HFF-Myc (cell line): Measurements from ENCODE around the gene VAX1.

Experiments
- DNase-seq: peaks from one replicate; pipeline ENCODE4 v3.0.0-alpha.2; 2011; ENCODE audit warnings: low read depth; ENCODE audit errors: extremely low read depth
- H3K4me3 ChIP-seq: replicated peaks from 2 replicates; pipeline ENCODE4 v1.5.1; 2011; ENCODE audit warnings: low read depth, mild to moderate bottlenecking, control low read depth, low read length
- TF ChIP-seq, protein P1 (sequence below): IDR thresholded peaks from 2 replicates; pipeline ENCODE4 v1.5.1; 2012; ENCODE audit warnings: mild to moderate bottlenecking, low read depth, low read length, control low read depth; ENCODE audit errors: missing control alignments

VAX1 gene

DNA sequence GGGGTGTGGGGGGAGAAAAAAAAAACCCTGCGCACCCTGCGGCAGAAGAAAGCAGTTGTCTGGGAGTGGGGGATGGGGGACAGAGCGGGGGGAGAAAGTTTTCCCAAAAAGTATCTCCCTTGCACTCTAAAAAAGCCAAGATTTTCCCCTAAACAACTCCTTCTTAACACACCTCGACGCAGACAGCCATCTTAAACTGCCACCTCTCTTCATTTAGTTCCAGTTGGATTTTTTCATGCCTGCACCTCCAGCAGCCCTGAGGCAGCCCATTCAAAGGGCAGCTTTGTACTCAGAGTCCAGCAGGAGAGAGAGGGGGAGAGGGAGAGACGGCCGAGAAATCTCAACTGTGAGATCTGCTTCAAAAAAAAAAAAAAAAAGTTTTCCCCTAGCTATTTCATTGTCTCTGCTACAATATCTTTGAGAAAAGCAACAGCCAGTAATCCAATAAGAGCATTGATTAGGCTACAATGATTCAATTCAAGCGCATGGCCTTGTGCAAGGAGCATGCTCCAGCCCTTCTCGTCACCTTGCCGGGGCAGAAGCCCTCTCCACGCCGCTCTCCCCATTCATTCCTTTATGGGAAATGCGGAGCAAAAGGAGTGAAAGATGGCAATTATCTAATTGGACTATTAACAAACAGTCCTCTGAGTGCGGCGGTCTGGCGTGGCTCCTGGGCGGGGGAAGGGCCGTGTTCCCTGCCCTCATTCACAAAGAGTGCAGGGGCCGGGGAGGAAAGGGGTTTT, 939 bp upstream of the VAX1 start:
- no peak for DNase-seq
- no peak overlapping the region for H3K4me3 ChIP-seq
- TF ChIP-seq, protein P1, sequence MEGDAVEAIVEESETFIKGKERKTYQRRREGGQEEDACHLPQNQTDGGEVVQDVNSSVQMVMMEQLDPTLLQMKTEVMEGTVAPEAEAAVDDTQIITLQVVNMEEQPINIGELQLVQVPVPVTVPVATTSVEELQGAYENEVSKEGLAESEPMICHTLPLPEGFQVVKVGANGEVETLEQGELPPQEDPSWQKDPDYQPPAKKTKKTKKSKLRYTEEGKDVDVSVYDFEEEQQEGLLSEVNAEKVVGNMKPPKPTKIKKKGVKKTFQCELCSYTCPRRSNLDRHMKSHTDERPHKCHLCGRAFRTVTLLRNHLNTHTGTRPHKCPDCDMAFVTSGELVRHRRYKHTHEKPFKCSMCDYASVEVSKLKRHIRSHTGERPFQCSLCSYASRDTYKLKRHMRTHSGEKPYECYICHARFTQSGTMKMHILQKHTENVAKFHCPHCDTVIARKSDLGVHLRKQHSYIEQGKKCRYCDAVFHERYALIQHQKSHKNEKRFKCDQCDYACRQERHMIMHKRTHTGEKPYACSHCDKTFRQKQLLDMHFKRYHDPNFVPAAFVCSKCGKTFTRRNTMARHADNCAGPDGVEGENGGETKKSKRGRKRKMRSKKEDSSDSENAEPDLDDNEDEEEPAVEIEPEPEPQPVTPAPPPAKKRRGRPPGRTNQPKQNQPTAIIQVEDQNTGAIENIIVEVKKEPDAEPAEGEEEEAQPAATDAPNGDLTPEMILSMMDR: no peak

DNA sequence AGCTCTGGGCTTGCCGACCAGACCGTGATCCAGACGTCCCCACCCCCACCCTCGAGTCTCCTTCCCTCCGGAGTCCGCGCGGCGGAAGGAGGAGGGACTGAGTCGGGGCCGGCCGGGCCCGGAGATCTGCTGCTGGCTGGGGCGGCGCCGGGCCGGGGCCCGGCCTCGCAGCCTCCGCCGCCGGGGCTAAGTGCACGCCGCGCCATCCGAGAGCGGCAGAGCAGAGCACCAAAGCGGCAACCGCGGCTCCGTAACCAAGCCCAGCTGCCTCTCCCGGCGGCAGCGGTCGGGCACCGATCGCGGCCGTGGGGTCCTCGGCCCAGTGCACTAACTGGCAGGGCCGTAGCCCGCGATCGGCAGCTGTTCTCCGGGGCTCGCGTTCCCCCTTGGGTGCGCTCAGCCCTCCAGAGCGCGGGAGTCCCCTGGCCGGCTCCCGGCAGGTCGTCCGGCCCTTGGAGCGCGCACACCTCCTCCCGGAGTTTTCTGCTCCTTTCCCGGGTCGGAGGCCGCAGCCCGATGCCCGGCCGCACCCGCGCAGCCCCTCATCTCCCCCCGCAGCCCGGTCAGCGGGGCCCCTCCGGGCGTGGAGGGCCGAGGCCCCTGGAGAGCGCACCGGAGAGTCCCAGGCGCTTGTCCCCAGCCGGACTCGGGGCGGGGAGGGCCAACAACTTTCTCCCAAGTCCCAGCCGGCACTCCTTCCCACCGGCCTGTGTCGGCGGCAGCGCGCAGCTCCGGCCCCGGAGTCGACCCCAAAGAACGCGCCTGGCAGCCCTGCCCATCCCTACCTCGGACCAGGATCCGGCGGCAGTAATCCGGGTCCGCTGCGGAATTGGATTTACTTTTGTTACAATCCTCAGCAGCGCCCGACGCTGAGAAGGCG, 799 bp downstream of the VAX1 start:
- H3K4me3 ChIP-seq: peak overlapping the region; percentile 34
- no peak for DNase-seq
- TF ChIP-seq, protein P1: no peak

DNA sequence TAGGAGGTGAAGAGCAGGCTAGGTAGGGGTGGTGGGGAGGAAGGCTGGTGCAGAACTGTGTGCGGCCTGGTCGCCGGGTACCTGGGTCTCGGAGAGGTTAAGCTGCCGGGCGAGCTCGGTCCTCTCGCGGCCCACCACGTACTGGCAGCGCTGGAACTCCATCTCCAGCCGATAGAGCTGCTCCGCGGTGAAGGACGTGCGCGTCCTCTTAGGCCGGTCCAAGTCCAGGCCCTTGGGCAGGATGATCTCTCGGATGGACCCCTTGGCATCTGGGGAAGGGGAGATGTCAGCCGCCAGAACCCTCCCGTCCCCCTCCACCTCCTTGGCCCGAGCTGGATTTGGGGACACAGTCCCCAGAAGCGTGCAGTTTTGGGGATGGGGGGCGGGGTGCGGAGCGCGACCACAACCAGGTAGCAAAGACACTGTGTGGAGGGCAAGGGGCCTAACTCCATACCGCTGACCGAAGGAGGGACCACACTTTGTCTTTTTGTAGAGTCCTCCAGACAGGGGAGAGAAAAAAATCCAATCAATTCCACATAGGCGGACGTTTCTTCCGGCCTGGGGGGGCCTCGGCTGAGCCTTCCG, 1.6 kb downstream of the VAX1 start:
- TF ChIP-seq, protein P1: no peak
- no peak for DNase-seq
- H3K4me3 ChIP-seq: peak overlapping the region; percentile 34

DNA sequence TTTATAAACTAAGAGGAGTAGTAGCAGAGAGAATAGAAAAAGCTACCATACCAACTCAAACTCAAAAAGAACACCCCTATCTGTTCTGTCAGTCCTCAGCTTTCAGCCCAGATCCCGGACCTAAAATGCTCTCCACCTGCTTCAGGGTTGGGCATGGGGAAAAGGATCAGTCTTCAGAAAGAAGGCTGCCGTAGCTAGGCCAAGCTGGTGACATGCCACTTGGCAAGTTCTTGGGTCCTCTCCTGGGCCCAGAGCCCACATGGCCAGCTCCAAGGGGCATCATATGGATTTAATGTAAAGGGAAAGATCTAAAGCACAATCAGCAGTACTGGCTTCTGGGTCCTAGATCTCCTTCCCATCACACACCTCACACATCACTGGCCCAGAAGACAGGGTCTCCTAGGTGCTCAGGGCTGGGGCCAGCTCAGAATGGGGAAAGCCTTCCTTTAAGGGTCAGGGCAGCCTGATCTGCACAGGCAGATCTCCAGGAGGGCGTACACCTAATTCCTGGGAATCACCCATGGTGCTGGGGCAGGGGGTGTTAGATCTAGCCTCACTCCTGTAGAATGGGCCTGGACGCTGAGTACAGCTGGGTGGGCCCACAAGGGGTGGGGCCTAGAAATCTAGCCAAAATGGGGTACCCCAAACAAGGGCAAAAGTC, 2.5 kb downstream of the VAX1 start:
- TF ChIP-seq, protein P1: no peak
- H3K4me3 ChIP-seq: no peak overlapping the region
- DNase-seq: no peak

DNA sequence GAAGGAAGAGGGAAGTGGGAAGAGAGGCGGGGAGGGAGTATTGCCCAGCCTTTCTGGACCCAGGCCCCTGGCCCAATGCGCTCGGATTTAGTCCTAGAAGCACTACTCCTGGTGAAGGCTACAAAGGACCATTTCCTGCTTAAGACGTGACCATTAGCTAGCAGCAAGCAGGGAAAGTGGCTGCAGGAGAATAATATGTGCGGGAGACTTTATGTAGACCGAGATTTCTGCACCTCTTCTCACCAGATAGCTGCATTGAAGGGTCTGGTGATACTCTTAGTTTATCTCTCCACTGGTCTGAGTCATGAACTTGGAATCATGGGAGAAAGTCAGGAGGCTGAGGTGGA, 3.1 kb downstream of the VAX1 start:
- TF ChIP-seq, protein P1: no peak
- no peak overlapping the region for H3K4me3 ChIP-seq
- DNase-seq: no peak

DNA sequence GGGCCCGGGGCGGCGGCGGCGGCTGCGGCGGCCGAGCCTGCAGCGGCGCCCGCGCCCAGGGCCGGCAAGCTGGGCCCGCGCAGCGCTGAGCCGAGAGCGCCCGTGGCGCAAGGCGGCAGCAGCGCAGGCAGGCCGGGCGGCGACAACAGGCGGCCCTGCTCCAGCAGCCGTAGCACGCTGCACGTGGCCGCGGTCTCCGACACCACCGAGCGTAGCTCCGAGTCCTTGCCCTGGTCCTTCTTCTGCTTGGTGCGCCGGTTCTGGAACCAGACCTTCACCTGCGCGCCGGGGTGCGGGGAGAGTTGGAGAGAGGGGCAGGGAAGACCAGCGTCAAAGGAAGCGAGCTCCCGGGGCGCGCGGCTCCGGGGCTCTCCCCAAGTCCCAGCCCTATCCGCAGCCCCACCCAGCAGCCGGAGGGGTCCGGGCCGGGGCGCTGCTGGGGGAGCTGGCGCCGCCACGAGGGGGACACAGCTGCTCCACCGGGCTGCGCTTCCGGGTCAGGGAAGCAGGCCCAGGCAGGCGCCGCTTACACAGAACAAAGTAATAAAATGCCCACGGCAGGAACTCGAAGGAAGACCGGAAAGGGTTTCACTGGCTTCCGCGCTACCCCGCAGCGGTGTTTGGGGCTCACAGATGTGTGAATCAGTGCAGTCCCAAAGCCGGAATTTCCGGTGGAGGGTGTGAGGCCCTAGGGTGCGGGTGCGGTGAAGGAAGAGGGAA, 3.6 kb downstream of the VAX1 start:
- no peak for DNase-seq
- TF ChIP-seq, protein P1: no peak
- no peak overlapping the region for H3K4me3 ChIP-seq
